Stimulated activated CD8-positive, alpha-beta memory T cell treated with anti-CD3 and anti-CD28 coated beads, Interleukin-7, amount 100 ng/mL, for 24 hours (primary cell): ENCODE data around the gene MED13L.

Experiments
- DNase-seq: peaks from one replicate; pipeline ENCODE4 v3.0.0-alpha.2; 2020; ENCODE audit warnings: low read depth

The MED13L gene

GRCh38 chr12:116277467-116278278, at the start of gene MED13L:
Gene MED13L, minus strand, starts transcription at chr12:116277693. Its CDS starts 562 bp downstream, at chr12:116277131.
- DNase-seq = peak; percentile 69

- no peak for DNase-seq
These were observed 47.8 kb upstream of the MED13L start for GRCh38 chr12:116325336-116325664.

- no peak for DNase-seq
These were observed 47.3 kb upstream of the MED13L start for GRCh38 chr12:116324654-116325335.

GRCh38 chr12:116323406-116324386, 46.2 kb upstream of the MED13L start:
- DNase-seq = no peak

- DNase-seq = no peak
These were observed 44.4 kb upstream of the MED13L start for GRCh38 chr12:116321913-116322312.

GRCh38 chr12:116320791-116321217, 43.3 kb upstream of the MED13L start:
- no peak for DNase-seq

- DNase-seq = no peak
These were observed 42.6 kb upstream of the MED13L start for GRCh38 chr12:116319898-116320621.

- DNase-seq = no peak
These were observed 41.9 kb upstream of the MED13L start for GRCh38 chr12:116319233-116319897.

- no peak for DNase-seq
These were observed 41.2 kb upstream of the MED13L start for GRCh38 chr12:116318576-116319232.

GRCh38 chr12:116317986-116318575, 40.6 kb upstream of the MED13L start:
- no peak for DNase-seq

GRCh38 chr12:116317139-116317538, 39.6 kb upstream of the MED13L start:
- no peak for DNase-seq

GRCh38 chr12:116314477-116314876, 37.0 kb upstream of the MED13L start:
- DNase-seq = no peak

- no peak for DNase-seq
These were observed 35.9 kb upstream of the MED13L start for GRCh38 chr12:116313194-116313927.

GRCh38 chr12:116310082-116310481, 32.6 kb upstream of the MED13L start:
- DNase-seq = no peak

GRCh38 chr12:116309343-116309742, 31.9 kb upstream of the MED13L start:
- DNase-seq = no peak

GRCh38 chr12:116308647-116309046, 31.2 kb upstream of the MED13L start:
- no peak for DNase-seq

GRCh38 chr12:116306968-116307367, 29.5 kb upstream of the MED13L start:
- DNase-seq = no peak

- DNase-seq = no peak
These were observed 29.0 kb upstream of the MED13L start for GRCh38 chr12:116306506-116306905.

GRCh38 chr12:116304621-116305020, 27.1 kb upstream of the MED13L start:
- DNase-seq = no peak
